Measurements from ENCODE around the gene FGGY. TPM values are rescaled to one million over a fixed set of nuclear protein-coding genes. Genes with fewer than 3 reads are reported as not detected.
A peak's percentile ranks its signal among the peaks of the same experiment; 100 is the strongest.

Gene FGGY
- total RNA-seq, 1 experiment from 2014 or later, result 4.7 TPM

DNA sequence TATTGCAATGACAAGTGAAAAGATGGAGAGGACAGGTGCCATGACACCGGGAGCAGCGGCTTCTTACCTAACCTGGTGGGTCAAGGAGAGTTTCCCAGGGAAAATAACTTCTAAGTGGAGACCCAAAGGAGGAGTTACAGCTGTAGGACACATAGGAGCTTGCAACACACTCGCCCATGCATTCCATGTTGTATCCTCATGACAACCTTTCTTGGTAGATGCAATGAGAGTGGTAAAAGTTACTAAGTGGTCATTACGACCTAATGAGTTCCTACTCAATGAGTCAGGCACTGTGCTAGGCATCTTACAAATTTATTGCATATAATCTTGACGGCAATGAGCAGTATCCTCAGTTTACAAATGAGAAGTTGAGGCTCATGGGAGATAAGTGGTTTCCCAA lies 398.4 kb downstream of the FGGY start:
- Histone ChIP-seq H3K36me3 (ENCODE audit: insufficient read depth, low read length) (no peaks in the 10 kb centered on the region), H3K9me2 (replicated peaks; ENCODE audit: insufficient read depth, low read length) (no peaks in the 10 kb centered on the region), H3K4me2 (ENCODE audit: low read depth, low read length, poor library complexity, severe bottlenecking) (no peak overlapping the region), H2AFZ (ENCODE audit: low read length) (no peak overlapping the region), H3K9me3 (ENCODE audit: low read length) (no peaks in the 10 kb centered on the region), H3K79me2 (ENCODE audit: low read length) (no peaks in the 10 kb centered on the region), H3K4me3 (ENCODE audit: low read length) (no peak overlapping the region), H3K9ac (ENCODE audit: low read length) (no peak overlapping the region), H3K27me3 (ENCODE audit: low read length) (0 out of 2 replicates have a peak, but pooled peaks cover 3% of the 10 kb centered on the region), H4K20me1 (ENCODE audit: insufficient read depth, low read depth, low read length) (no peaks in the 10 kb centered on the region), H3K4me1 (ENCODE audit: low read length) (peaks cover 15% of the 10 kb centered on the region), H3K27ac (ENCODE audit: low read length) (no peak overlapping the region)
- no peak for DNase-seq

DNA sequence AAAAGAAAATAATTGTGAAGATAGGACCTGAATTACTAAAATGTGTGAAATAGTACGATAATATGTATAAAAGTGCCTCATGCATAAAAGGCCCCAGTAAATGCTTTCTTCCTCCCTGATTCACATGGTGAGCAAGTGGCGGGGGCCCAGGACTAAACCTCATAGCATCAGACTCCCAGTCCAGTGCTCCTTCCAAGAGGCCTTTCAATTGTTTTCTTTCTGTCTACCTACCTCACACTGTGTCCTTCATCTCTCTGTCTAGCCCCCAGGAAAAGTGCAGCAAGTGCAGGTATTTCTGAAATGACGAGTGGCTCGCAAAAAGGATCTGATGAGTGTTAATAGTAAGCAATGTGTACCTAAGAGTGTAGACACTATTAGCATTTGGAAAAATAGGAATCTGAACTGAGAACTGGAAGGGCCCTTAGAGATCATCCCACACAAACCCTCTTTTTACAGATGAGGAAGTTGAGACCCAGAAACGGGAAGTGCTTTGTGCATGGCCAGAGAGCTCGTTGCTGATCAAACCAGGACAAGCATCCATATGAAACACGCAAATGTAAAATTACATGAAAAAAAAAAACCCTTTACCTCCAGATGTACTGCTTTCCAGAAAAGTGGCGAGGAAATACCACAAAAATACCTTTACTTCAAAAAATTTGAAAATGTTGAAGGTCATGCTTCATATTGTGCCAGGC lies 399.7 kb downstream of the FGGY start:
- H3K27ac ChIP-seq (ENCODE audit: low read length), result no peak overlapping the region
- peak overlapping the region; percentile 20 for H3K4me2 ChIP-seq (ENCODE audit: low read depth, low read length, poor library complexity, severe bottlenecking)
- H3K79me2 ChIP-seq (ENCODE audit: low read length), result no peaks in the 10 kb centered on the region
- no peaks in the 10 kb centered on the region for H4K20me1 ChIP-seq (ENCODE audit: insufficient read depth, low read depth, low read length)
- no peak overlapping the region for H3K4me3 ChIP-seq (ENCODE audit: low read length)
- no peaks in the 10 kb centered on the region for H3K9me2 ChIP-seq (replicated peaks; ENCODE audit: insufficient read depth, low read length)
- H3K4me1 ChIP-seq (ENCODE audit: low read length), result peaks cover 15% of the 10 kb centered on the region
- H3K36me3 ChIP-seq (ENCODE audit: insufficient read depth, low read length), result no peaks in the 10 kb centered on the region
- DNase-seq, result peak; percentile 63
- H3K9me3 ChIP-seq (ENCODE audit: low read length), result no peaks in the 10 kb centered on the region
- no peak overlapping the region for H2AFZ ChIP-seq (ENCODE audit: low read length)
- H3K9ac ChIP-seq (ENCODE audit: low read length), result no peak overlapping the region
- H3K27me3 ChIP-seq (ENCODE audit: low read length), result 0 out of 2 replicates have a peak, but pooled peaks cover 3% of the 10 kb centered on the region

DNA sequence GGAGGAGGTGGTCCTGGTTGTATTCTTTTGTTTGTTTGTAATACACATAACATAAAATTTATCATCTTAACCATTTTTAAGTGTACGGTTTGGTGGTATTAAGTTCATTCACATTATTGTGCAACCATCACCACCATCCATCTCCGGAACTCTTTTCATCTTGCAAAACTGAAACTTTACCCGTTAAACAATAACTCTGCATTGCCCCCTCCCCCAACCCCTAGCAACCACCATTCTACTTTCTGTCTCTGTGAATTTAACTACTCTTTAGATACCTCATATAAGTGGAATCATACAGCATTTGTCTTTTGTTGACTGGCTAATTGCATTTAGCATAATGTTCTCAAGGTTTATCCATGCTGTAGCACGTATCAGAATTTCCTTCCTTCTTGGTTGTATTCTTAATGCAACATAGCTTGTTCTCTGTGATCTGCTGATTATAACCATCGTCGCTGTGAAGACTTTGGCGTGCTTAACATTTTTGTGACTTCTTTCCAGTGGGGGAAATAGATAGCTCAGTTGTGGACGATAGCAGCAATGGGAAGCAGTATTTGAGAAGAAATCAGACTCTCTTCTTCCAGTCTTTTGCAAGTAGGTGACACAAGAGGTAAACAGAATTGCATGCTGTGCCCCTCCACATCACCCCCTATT lies 400.4 kb downstream of the FGGY start:
- H2AFZ ChIP-seq (ENCODE audit: low read length), result no peak overlapping the region
- H4K20me1 ChIP-seq (ENCODE audit: insufficient read depth, low read depth, low read length), result no peaks in the 10 kb centered on the region
- H3K9me3 ChIP-seq (ENCODE audit: low read length), result no peaks in the 10 kb centered on the region
- no peak for DNase-seq
- H3K27ac ChIP-seq (ENCODE audit: low read length), result no peak overlapping the region
- H3K79me2 ChIP-seq (ENCODE audit: low read length), result no peaks in the 10 kb centered on the region
- H3K36me3 ChIP-seq (ENCODE audit: insufficient read depth, low read length), result no peaks in the 10 kb centered on the region
- H3K4me3 ChIP-seq (ENCODE audit: low read length), result no peak overlapping the region
- H3K9ac ChIP-seq (ENCODE audit: low read length), result no peak overlapping the region
- H3K4me1 ChIP-seq (ENCODE audit: low read length), result peaks cover 15% of the 10 kb centered on the region
- peak overlapping the region; percentile 20 for H3K4me2 ChIP-seq (ENCODE audit: low read depth, low read length, poor library complexity, severe bottlenecking)
- H3K9me2 ChIP-seq (replicated peaks; ENCODE audit: insufficient read depth, low read length), result no peaks in the 10 kb centered on the region
- 0 out of 2 replicates have a peak, but pooled peaks cover 3% of the 10 kb centered on the region for H3K27me3 ChIP-seq (ENCODE audit: low read length)

DNA sequence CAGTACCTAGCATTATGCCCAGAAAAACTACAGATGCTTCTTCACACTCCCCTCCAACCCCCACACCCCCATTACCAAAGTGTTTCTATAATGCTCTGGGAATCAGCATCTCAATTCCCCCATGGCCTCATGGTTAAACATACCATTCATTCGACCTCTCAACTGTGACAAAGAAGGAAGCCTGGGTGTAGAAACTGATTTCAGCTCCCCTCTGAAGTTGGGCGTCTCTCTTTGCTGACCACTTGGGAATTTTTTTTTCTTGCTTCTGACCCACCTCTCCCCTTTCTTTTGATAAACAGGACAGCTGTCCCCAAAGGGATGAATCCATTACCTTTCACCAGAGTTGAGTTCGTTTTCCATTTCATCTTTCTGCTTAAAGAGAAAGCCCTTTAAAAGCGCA lies 401.5 kb downstream of the FGGY start:
- no peak overlapping the region for H2AFZ ChIP-seq (ENCODE audit: low read length)
- H3K9me2 ChIP-seq (replicated peaks; ENCODE audit: insufficient read depth, low read length), result no peaks in the 10 kb centered on the region
- DNase-seq, result no peak
- H3K9ac ChIP-seq (ENCODE audit: low read length), result no peak overlapping the region
- H3K36me3 ChIP-seq (ENCODE audit: insufficient read depth, low read length), result no peaks in the 10 kb centered on the region
- H3K27ac ChIP-seq (ENCODE audit: low read length), result no peak overlapping the region
- H3K9me3 ChIP-seq (ENCODE audit: low read length), result no peaks in the 10 kb centered on the region
- no peak overlapping the region for H3K4me2 ChIP-seq (ENCODE audit: low read depth, low read length, poor library complexity, severe bottlenecking)
- H3K27me3 ChIP-seq (ENCODE audit: low read length), result 0 out of 2 replicates have a peak, but pooled peaks cover 3% of the 10 kb centered on the region
- peaks cover 15% of the 10 kb centered on the region for H3K4me1 ChIP-seq (ENCODE audit: low read length)
- no peaks in the 10 kb centered on the region for H4K20me1 ChIP-seq (ENCODE audit: insufficient read depth, low read depth, low read length)
- no peaks in the 10 kb centered on the region for H3K79me2 ChIP-seq (ENCODE audit: low read length)
- H3K4me3 ChIP-seq (ENCODE audit: low read length), result no peak overlapping the region

DNA sequence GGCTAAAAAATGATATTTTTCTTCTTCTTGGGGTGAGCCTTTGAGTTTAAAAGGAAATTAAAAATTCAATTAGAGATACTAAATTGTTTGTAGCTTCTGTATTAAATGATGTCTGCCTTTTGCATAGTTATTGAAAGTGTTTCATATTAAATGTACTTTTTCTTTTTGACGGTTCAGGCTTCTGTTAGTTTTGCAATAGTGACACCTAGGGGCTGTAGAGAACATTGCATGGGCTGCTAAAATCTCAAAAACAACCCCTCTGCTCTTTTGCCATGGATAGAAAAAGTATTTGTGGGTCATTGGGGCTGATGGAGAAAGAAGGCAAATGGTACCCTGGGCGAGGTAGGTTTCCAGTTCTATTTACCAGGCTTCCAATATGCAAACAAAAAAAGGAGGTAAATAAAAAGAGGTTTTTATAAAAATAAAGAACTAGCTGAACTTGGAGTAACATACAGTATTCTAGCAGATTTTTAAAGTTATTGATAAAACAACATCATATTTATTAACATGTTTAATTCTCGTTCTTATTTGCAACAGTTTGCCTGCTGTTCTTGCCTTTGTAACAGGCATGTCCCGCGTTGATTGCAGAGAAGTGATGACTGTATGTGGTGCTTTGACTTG lies 402.4 kb downstream of the FGGY start:
- H3K4me3 ChIP-seq (ENCODE audit: low read length), result no peak overlapping the region
- peak; percentile 78 for DNase-seq

DNA sequence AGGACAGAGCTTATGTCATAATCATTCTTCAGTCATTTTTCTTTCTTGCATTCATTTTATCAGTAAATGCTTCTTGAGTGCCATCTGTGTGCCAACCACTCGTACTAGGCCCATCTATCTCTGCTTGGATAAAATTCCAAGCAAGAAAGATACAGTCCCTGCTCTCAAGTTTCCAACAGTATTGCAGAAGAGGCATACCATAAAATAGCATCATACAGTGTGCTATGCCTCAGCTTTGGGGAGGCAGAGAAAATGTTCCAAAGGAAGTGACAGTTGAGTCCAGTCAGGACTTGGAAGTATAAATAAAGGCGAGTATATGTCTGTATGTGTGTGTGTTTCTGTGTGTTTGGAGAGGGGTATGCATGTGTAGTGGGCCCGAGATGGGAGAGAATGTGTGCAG lies 404.5 kb downstream of the FGGY start:
- Histone ChIP-seq H3K79me2 (ENCODE audit: low read length) (no peaks in the 10 kb centered on the region), H3K9me3 (ENCODE audit: low read length) (no peaks in the 10 kb centered on the region), H4K20me1 (ENCODE audit: insufficient read depth, low read depth, low read length) (no peaks in the 10 kb centered on the region), H3K9ac (ENCODE audit: low read length) (no peak overlapping the region), H3K4me1 (ENCODE audit: low read length) (peaks cover 14% of the 10 kb centered on the region), H3K4me2 (ENCODE audit: low read depth, low read length, poor library complexity, severe bottlenecking) (no peak overlapping the region), H3K27ac (ENCODE audit: low read length) (no peak overlapping the region), H2AFZ (ENCODE audit: low read length) (no peak overlapping the region), H3K36me3 (ENCODE audit: insufficient read depth, low read length) (no peaks in the 10 kb centered on the region), H3K4me3 (ENCODE audit: low read length) (no peak overlapping the region), H3K9me2 (replicated peaks; ENCODE audit: insufficient read depth, low read length) (no peaks in the 10 kb centered on the region), H3K27me3 (ENCODE audit: low read length) (0 out of 2 replicates have a peak, but pooled peaks cover 3% of the 10 kb centered on the region)
- no peak for DNase-seq

More for the DNA sequence above, 402.4 kb downstream of the FGGY start:
- H3K27ac ChIP-seq (ENCODE audit: low read length), result no peak overlapping the region
- H3K4me2 ChIP-seq (ENCODE audit: low read depth, low read length, poor library complexity, severe bottlenecking), result no peak overlapping the region
- no peaks in the 10 kb centered on the region for H4K20me1 ChIP-seq (ENCODE audit: insufficient read depth, low read depth, low read length)
- no peaks in the 10 kb centered on the region for H3K79me2 ChIP-seq (ENCODE audit: low read length)
- H3K9me3 ChIP-seq (ENCODE audit: low read length), result no peaks in the 10 kb centered on the region
- 0 out of 2 replicates have a peak, but pooled peaks cover 3% of the 10 kb centered on the region for H3K27me3 ChIP-seq (ENCODE audit: low read length)
- H2AFZ ChIP-seq (ENCODE audit: low read length), result no peak overlapping the region
- H3K36me3 ChIP-seq (ENCODE audit: insufficient read depth, low read length), result no peaks in the 10 kb centered on the region
- peaks cover 15% of the 10 kb centered on the region for H3K4me1 ChIP-seq (ENCODE audit: low read length)
- H3K9me2 ChIP-seq (replicated peaks; ENCODE audit: insufficient read depth, low read length), result no peaks in the 10 kb centered on the region
- H3K9ac ChIP-seq (ENCODE audit: low read length), result no peak overlapping the region

DNA sequence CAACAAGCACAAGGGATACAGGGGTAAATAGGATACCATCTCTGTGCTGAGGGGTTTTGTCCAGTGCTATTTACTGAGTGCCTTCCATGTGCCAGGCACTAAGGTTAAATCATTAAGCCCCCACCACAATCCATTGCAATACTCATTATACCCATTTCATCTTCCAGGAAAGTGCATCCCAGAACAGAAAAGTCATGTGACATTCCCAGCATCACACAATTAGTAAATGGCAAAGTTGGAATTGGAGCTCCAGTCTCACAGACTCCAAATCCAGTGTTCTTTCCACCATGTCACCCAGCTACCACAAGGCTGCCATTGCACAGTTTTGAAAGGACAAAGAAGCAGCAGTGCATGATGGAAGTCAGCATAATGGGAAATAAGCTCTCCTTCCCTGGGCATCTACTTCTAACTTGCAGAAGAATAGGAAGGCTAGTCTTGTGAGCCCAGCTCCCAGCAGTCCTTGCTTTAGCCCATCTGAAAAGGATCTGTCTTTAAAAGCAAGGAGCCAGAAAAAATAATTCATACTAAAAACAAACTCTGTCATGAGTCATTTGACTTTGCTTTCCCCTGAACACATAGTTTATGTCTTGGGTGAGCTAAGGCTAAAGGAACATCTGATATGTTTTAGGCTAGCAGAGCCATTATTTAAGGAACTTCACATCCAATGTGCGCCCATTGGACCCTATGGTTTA lies 406.5 kb downstream of the FGGY start:
- Histone ChIP-seq H3K4me2 (ENCODE audit: low read depth, low read length, poor library complexity, severe bottlenecking) (no peak overlapping the region), H3K79me2 (ENCODE audit: low read length) (no peaks in the 10 kb centered on the region), H3K9ac (ENCODE audit: low read length) (no peak overlapping the region), H3K4me1 (ENCODE audit: low read length) (no peaks in the 10 kb centered on the region), H3K4me3 (ENCODE audit: low read length) (no peak overlapping the region), H3K27ac (ENCODE audit: low read length) (no peak overlapping the region), H3K9me2 (replicated peaks; ENCODE audit: insufficient read depth, low read length) (no peaks in the 10 kb centered on the region), H3K27me3 (ENCODE audit: low read length) (no peaks in the 10 kb centered on the region), H3K36me3 (ENCODE audit: insufficient read depth, low read length) (no peaks in the 10 kb centered on the region), H3K9me3 (ENCODE audit: low read length) (no peaks in the 10 kb centered on the region), H2AFZ (ENCODE audit: low read length) (no peak overlapping the region), H4K20me1 (ENCODE audit: insufficient read depth, low read depth, low read length) (no peaks in the 10 kb centered on the region)
- DNase-seq, result no peak

DNA sequence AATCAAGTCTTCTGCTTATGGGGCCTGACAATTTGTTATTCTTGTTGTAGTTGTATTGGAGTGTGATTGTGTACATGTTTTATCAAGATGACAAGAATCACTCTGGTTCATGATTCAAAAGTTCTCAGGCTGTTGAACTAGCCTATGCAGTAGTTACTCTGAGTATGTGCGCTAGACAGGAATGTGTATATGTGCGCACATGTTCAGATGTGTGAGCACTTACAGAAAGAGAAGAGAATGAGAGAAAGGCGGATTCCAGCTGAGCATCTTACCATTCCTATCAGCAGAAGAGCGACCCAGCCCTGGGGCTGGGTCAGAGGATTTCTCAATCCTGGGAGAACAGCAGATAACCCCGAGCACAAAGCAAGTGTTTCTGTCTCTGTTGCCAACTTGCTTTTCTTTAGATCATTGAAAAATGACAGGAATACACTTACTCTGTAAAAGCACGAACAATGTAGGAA lies 407.1 kb downstream of the FGGY start:
- no peaks in the 10 kb centered on the region for H3K9me2 ChIP-seq (replicated peaks; ENCODE audit: insufficient read depth, low read length)
- no peak for DNase-seq
- no peaks in the 10 kb centered on the region for H3K36me3 ChIP-seq (ENCODE audit: insufficient read depth, low read length)

More for the DNA sequence above, 407.1 kb downstream of the FGGY start:
- no peak overlapping the region for H3K9ac ChIP-seq (ENCODE audit: low read length)
- no peaks in the 10 kb centered on the region for H3K9me3 ChIP-seq (ENCODE audit: low read length)
- H3K79me2 ChIP-seq (ENCODE audit: low read length), result no peaks in the 10 kb centered on the region
- H3K4me2 ChIP-seq (ENCODE audit: low read depth, low read length, poor library complexity, severe bottlenecking), result no peak overlapping the region
- no peak overlapping the region for H3K4me3 ChIP-seq (ENCODE audit: low read length)
- H4K20me1 ChIP-seq (ENCODE audit: insufficient read depth, low read depth, low read length), result no peaks in the 10 kb centered on the region
- H2AFZ ChIP-seq (ENCODE audit: low read length), result no peak overlapping the region
- H3K27ac ChIP-seq (ENCODE audit: low read length), result no peak overlapping the region
- no peaks in the 10 kb centered on the region for H3K4me1 ChIP-seq (ENCODE audit: low read length)
- no peaks in the 10 kb centered on the region for H3K27me3 ChIP-seq (ENCODE audit: low read length)
